ENCODE results near the gene MFAP1.

GRCh38 chr15:43873651-43874050 lies 49.2 kb upstream of the MFAP1 start:
- TF ChIP-seq CTCF (IDR thresholded peaks at IDR 0.05; ENCODE audit: low read depth, low read length, missing input control) = no peak
- no peak for TF ChIP-seq RXRA (IDR thresholded peaks at IDR 0.05)
- no peak for TF ChIP-seq ZBTB33 (IDR thresholded peaks at IDR 0.05)
- no peak for TF ChIP-seq REST (IDR thresholded peaks at IDR 0.05)
- TF ChIP-seq MAX (IDR thresholded peaks at IDR 0.05) = no peak
- TF ChIP-seq SP1 (IDR thresholded peaks at IDR 0.05) = no peak

All from liver (tissue), 3 donors.